Measurements from ENCODE around the gene MRPL54.

The MRPL54 gene

GRCh38 chr19:3782330-3782729 is 19.8 kb downstream of the MRPL54 start:
- H3K18ac ChIP-seq (ENCODE audit: low read length), result no peak overlapping the region
- H4K91ac ChIP-seq (ENCODE audit: low read depth, low read length), result no peak overlapping the region
- H3K23ac ChIP-seq (ENCODE audit: low read length), result no peak overlapping the region
- no peaks in the 10 kb centered on the region for H3K79me1 ChIP-seq (ENCODE audit: low read length)
- no peak overlapping the region for H4K8ac ChIP-seq (ENCODE audit: low read depth, low read length)
- no peak overlapping the region for H3K9ac ChIP-seq (ENCODE audit: low read length)
- H3K4me3 ChIP-seq (ENCODE audit: low read depth, low read length), result no peak overlapping the region
- H3K9me3 ChIP-seq (ENCODE audit: insufficient read depth, low read depth, low read length), result peaks cover 24% of the 10 kb centered on the region
- no peaks in the 10 kb centered on the region for H3K79me2 ChIP-seq (ENCODE audit: control insufficient read depth, insufficient read depth, low read length, poor library complexity)
- no peak overlapping the region for H3K4ac ChIP-seq (ENCODE audit: low read depth, low read length)
- no peak overlapping the region for H3K27ac ChIP-seq (ENCODE audit: low read depth, low read length)
- no peak overlapping the region for H4K12ac ChIP-seq (ENCODE audit: low read depth, low read length)
- no peaks in the 10 kb centered on the region for H3K36me3 ChIP-seq (ENCODE audit: control insufficient read depth in 1 of 2, insufficient read depth in 2 of 2, low read length in 2 of 2)
- H2AK5ac ChIP-seq (ENCODE audit: low read length), result no peak overlapping the region
- WGBS (ENCODE audit: extremely low coverage, insufficient coverage, insufficient read length), result no CpG with 5 or more reads among the region's 1 CpG
- peaks cover 25% of the 10 kb centered on the region for H3K27me3 ChIP-seq (ENCODE audit: insufficient read depth, low read length)
- H3K4me2 ChIP-seq (ENCODE audit: low read length), result no peak overlapping the region
- peaks cover 5% of the 10 kb centered on the region in 2 experiments for H3K4me1 ChIP-seq (ENCODE audit: control insufficient read depth in 1 of 2, insufficient read depth in 2 of 2, low read length in 2 of 2)
- no peak overlapping the region for H2BK5ac ChIP-seq (ENCODE audit: low read depth, low read length, poor library complexity)
- no peak overlapping the region for H2AFZ ChIP-seq (ENCODE audit: insufficient read depth, low read length, poor library complexity)
- no peak overlapping the region for H2BK12ac ChIP-seq (ENCODE audit: low read length)
- no peak for DNase-seq
- no peak overlapping the region for H3K14ac ChIP-seq (ENCODE audit: low read length)
- no peak overlapping the region for H2BK120ac ChIP-seq (ENCODE audit: insufficient read depth, low read length, poor library complexity)

DNA sequence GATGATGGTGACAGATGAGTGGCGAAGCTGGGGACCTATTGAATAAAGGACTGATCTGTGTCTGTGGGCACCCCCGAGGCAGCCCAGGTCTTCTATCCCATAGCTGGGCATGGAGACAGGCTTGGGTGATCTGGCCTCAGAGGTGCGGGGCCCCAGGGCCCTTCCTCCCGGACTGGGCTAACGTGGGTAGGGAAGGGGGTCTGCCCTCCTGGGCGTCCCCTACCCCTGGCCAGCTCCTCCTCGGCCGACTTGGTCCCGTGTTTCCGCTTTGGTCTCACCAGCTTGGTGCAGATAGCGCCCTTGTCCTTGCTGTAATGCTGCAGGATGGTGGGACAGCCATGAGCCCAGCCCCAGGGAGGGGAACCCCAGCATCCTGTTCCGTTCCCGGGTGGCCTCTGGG is 20.4 kb downstream of the MRPL54 start:
- peaks cover 5% of the 10 kb centered on the region in 2 experiments for H3K4me1 ChIP-seq (ENCODE audit: control insufficient read depth in 1 of 2, insufficient read depth in 2 of 2, low read length in 2 of 2)
- peaks cover 24% of the 10 kb centered on the region for H3K9me3 ChIP-seq (ENCODE audit: insufficient read depth, low read depth, low read length)
- H4K91ac ChIP-seq (ENCODE audit: low read depth, low read length), result no peak overlapping the region
- H3K14ac ChIP-seq (ENCODE audit: low read length), result no peak overlapping the region
- H3K18ac ChIP-seq (ENCODE audit: low read length), result no peak overlapping the region
- H3K79me2 ChIP-seq (ENCODE audit: control insufficient read depth, insufficient read depth, low read length, poor library complexity), result no peaks in the 10 kb centered on the region
- H2BK5ac ChIP-seq (ENCODE audit: low read depth, low read length, poor library complexity), result no peak overlapping the region
- WGBS (ENCODE audit: extremely low coverage, insufficient coverage, insufficient read length), result no CpG with 5 or more reads among the region's 13 CpGs
- H3K36me3 ChIP-seq (ENCODE audit: control insufficient read depth in 1 of 2, insufficient read depth in 2 of 2, low read length in 2 of 2), result no peaks in the 10 kb centered on the region
- H3K27ac ChIP-seq (ENCODE audit: low read depth, low read length), result no peak overlapping the region
- H2BK12ac ChIP-seq (ENCODE audit: low read length), result no peak overlapping the region
- no peak overlapping the region for H2AFZ ChIP-seq (ENCODE audit: insufficient read depth, low read length, poor library complexity)
- H4K8ac ChIP-seq (ENCODE audit: low read depth, low read length), result no peak overlapping the region
- H3K4ac ChIP-seq (ENCODE audit: low read depth, low read length), result no peak overlapping the region
- no peak overlapping the region for H3K4me2 ChIP-seq (ENCODE audit: low read length)
- H3K9ac ChIP-seq (ENCODE audit: low read length), result no peak overlapping the region
- no peaks in the 10 kb centered on the region for H3K79me1 ChIP-seq (ENCODE audit: low read length)
- no peak overlapping the region for H2BK120ac ChIP-seq (ENCODE audit: insufficient read depth, low read length, poor library complexity)
- H3K4me3 ChIP-seq (ENCODE audit: low read depth, low read length), result no peak overlapping the region
- no peak for DNase-seq
- no peak overlapping the region for H4K12ac ChIP-seq (ENCODE audit: low read depth, low read length)
- H3K23ac ChIP-seq (ENCODE audit: low read length), result no peak overlapping the region
- H2AK5ac ChIP-seq (ENCODE audit: low read length), result no peak overlapping the region
- peaks cover 25% of the 10 kb centered on the region for H3K27me3 ChIP-seq (ENCODE audit: insufficient read depth, low read length)

- Histone ChIP-seq H4K91ac (ENCODE audit: low read depth, low read length) (no peak overlapping the region), H4K8ac (ENCODE audit: low read depth, low read length) (no peak overlapping the region), H3K4me2 (ENCODE audit: low read length) (no peak overlapping the region), H3K27ac (ENCODE audit: low read depth, low read length) (no peak overlapping the region), H3K79me1 (ENCODE audit: low read length) (no peaks in the 10 kb centered on the region), H2BK12ac (ENCODE audit: low read length) (no peak overlapping the region), H3K14ac (ENCODE audit: low read length) (no peak overlapping the region), H3K18ac (ENCODE audit: low read length) (no peak overlapping the region), H3K36me3 (ENCODE audit: control insufficient read depth in 1 of 2, insufficient read depth in 2 of 2, low read length in 2 of 2) (no peaks in the 10 kb centered on the region), H2BK5ac (ENCODE audit: low read depth, low read length, poor library complexity) (no peak overlapping the region), H3K4ac (ENCODE audit: low read depth, low read length) (no peak overlapping the region), H3K4me1 (ENCODE audit: control insufficient read depth in 1 of 2, insufficient read depth in 2 of 2, low read length in 2 of 2) (peaks cover 5% of the 10 kb centered on the region in 2 experiments), H2AFZ (ENCODE audit: insufficient read depth, low read length, poor library complexity) (no peak overlapping the region), H3K4me3 (ENCODE audit: low read depth, low read length) (no peak overlapping the region), H3K79me2 (ENCODE audit: control insufficient read depth, insufficient read depth, low read length, poor library complexity) (no peaks in the 10 kb centered on the region), H3K27me3 (ENCODE audit: insufficient read depth, low read length) (peaks cover 25% of the 10 kb centered on the region), H2AK5ac (ENCODE audit: low read length) (no peak overlapping the region), H4K12ac (ENCODE audit: low read depth, low read length) (no peak overlapping the region), H3K9me3 (ENCODE audit: insufficient read depth, low read depth, low read length) (peaks cover 24% of the 10 kb centered on the region), H3K9ac (ENCODE audit: low read length) (no peak overlapping the region), H3K23ac (ENCODE audit: low read length) (no peak overlapping the region), H2BK120ac (ENCODE audit: insufficient read depth, low read length, poor library complexity) (no peak overlapping the region)
- no CpG with 5 or more reads among the region's 49 CpGs for WGBS (ENCODE audit: extremely low coverage, insufficient coverage, insufficient read length)
- DNase-seq, result no peak
These were observed 21.4 kb downstream of the MRPL54 start for GRCh38 chr19:3783660-3784584.

- Histone ChIP-seq H2AFZ (ENCODE audit: insufficient read depth, low read length, poor library complexity) (no peak overlapping the region), H3K14ac (ENCODE audit: low read length) (no peak overlapping the region), H2AK5ac (ENCODE audit: low read length) (no peak overlapping the region), H3K27me3 (ENCODE audit: insufficient read depth, low read length) (peaks cover 25% of the 10 kb centered on the region), H4K8ac (ENCODE audit: low read depth, low read length) (no peak overlapping the region), H3K79me1 (ENCODE audit: low read length) (no peaks in the 10 kb centered on the region), H3K4me3 (ENCODE audit: low read depth, low read length) (no peak overlapping the region), H3K9me3 (ENCODE audit: insufficient read depth, low read depth, low read length) (peaks cover 24% of the 10 kb centered on the region), H3K18ac (ENCODE audit: low read length) (no peak overlapping the region), H3K36me3 (ENCODE audit: control insufficient read depth in 1 of 2, insufficient read depth in 2 of 2, low read length in 2 of 2) (no peaks in the 10 kb centered on the region), H3K9ac (ENCODE audit: low read length) (no peak overlapping the region), H3K4me2 (ENCODE audit: low read length) (no peak overlapping the region), H3K79me2 (ENCODE audit: control insufficient read depth, insufficient read depth, low read length, poor library complexity) (no peaks in the 10 kb centered on the region), H3K4ac (ENCODE audit: low read depth, low read length) (no peak overlapping the region), H3K27ac (ENCODE audit: low read depth, low read length) (no peak overlapping the region), H4K12ac (ENCODE audit: low read depth, low read length) (no peak overlapping the region), H4K91ac (ENCODE audit: low read depth, low read length) (no peak overlapping the region), H2BK12ac (ENCODE audit: low read length) (no peak overlapping the region), H3K23ac (ENCODE audit: low read length) (no peak overlapping the region), H2BK5ac (ENCODE audit: low read depth, low read length, poor library complexity) (no peak overlapping the region), H2BK120ac (ENCODE audit: insufficient read depth, low read length, poor library complexity) (no peak overlapping the region), H3K4me1 (ENCODE audit: control insufficient read depth in 1 of 2, insufficient read depth in 2 of 2, low read length in 2 of 2) (peaks cover 5% of the 10 kb centered on the region in 2 experiments)
- WGBS (ENCODE audit: extremely low coverage, insufficient coverage, insufficient read length), result no CpG with 5 or more reads among the region's 25 CpGs
- DNase-seq, result no peak
These were observed 22.3 kb downstream of the MRPL54 start for GRCh38 chr19:3784607-3785450.
